ENCODE measurements around the gene CNTFR.

DNA sequence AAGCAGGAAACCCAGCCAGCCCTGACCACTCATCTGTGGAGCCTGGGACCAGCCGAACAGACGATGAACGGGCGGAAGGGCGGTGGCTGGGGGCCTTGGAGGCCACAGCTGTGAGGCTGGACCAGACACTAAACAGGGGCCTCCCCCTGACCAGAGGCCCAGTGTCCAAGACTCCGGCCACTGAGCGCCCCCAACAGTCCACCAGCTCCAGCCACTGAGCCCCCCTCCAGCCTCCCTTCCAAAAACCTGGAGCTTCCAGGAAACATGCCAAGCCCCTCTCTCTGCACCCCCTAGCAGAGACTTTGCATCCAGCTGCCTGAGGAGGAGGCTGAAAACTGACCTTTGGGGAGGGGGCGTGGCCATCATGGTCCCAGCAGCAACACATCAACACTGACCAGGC, 23.2 kb downstream of the CNTFR start:
- TF ChIP-seq EZH2phosphoT487 (IDR thresholded peaks at IDR 0.05; ENCODE audit: insufficient read depth, low read depth): no peak
- TF ChIP-seq EZH2 (IDR thresholded peaks at IDR 0.05; ENCODE audit: insufficient read depth, poor library complexity, severe bottlenecking): no peak
